Measurements from ENCODE around the gene RAE1. TPM values are rescaled to one million over a fixed set of nuclear protein-coding genes. Genes with fewer than 3 reads are reported as not detected.

The RAE1 gene
- total and polyA plus RNA-seq, 2 experiments from 2014 or later, result 35.4 to 43.3 TPM

- H3K4me1 Mint-ChIP-seq, result peaks cover 42% of the 10 kb centered on the region
These were observed 42.5 kb downstream of the RAE1 start for GRCh38 chr20:57393321-57394120.

More at GRCh38 chr20:57393321-57394120, 42.5 kb downstream of the RAE1 start:
- DNase-seq (ENCODE audit: low spot score), result no peak
- Histone ChIP-seq H2AFZ (no peak overlapping the region), H3K79me2 (replicated peaks; ENCODE audit: insufficient read depth) (peaks cover 60% of the 10 kb centered on the region), H4K20me1 (replicated peaks; ENCODE audit: insufficient read depth) (peaks cover 23% of the 10 kb centered on the region), H3K27me3 (ENCODE audit: insufficient read depth) (no peaks in the 10 kb centered on the region; the same call in 1 of the 2 replicates), H3K27ac (ENCODE audit: low read depth) (no peak overlapping the region), H3F3A (replicated peaks; ENCODE audit: low read depth) (no peaks in the 10 kb centered on the region), H3K36me3 (ENCODE audit: insufficient read depth) (peaks cover 7% of the 10 kb centered on the region; the same call in 1 of the 2 replicates), H3K4me1 (ENCODE audit: insufficient read depth) (peaks cover 2% of the 10 kb centered on the region; the same call in 1 of the 2 replicates), H3K9me2 (ENCODE audit: insufficient read depth) (no peaks in the 10 kb centered on the region), H3K4me2 (peak overlapping the region; percentile 91; the same call in 1 of the 2 replicates), H3K4me3 (peak overlapping the region; percentile 74; the same call in 1 of the 2 replicates)
- TF ChIP-seq REST (IDR thresholded peaks at IDR 0.05; ENCODE audit: unreplicated experiment) (no peak), CTCF (conservative IDR thresholded peaks at IDR 0.05; ENCODE audit: low read depth in 2 of 2) (no peak), EZH2phosphoT487 (IDR thresholded peaks at IDR 0.05; ENCODE audit: unreplicated experiment) (no peak), POLR2AphosphoS5 (IDR thresholded peaks at IDR 0.05; ENCODE audit: low read depth) (no peak), STAT1 (IDR thresholded peaks at IDR 0.05; ENCODE audit: unreplicated experiment) (no peak), ZNF331 (CRISPR knock-in tag; IDR thresholded peaks at IDR 0.05; ENCODE audit: low read depth) (no peak), ZNF462 (CRISPR knock-in tag; IDR thresholded peaks at IDR 0.05) (no peak), NANOG (IDR thresholded peaks at IDR 0.05; ENCODE audit: borderline replicate concordance) (no peak), ETS1 (IDR thresholded peaks at IDR 0.05) (no peak), ZNF114 (CRISPR knock-in tag; IDR thresholded peaks at IDR 0.05) (no peak)
- Mint-ChIP-seq H3K27ac (peak overlapping the region; percentile 44; the same call in 1 of the 2 replicates), H3K27me3 (ENCODE audit: insufficient read depth, low read depth, poor library complexity) (peaks cover 14% of the 10 kb centered on the region), H3K36me3 (ENCODE audit: low read depth) (peaks cover 51% of the 10 kb centered on the region), H3K9me3 (no peaks in the 10 kb centered on the region), H3K4me3 (peak overlapping the region; percentile 92)
- ATAC-seq, result no peak
